Ishikawa (cell line): ENCODE data around the gene DNLZ.

ENCODE experiments used
- CEBPB ChIP-seq: IDR thresholded peaks from 2 replicates; pipeline ENCODE4 v1.6.1; 2012
- CREB1 ChIP-seq: IDR thresholded peaks from 2 replicates; pipeline ENCODE4 v1.6.1; 2012; ENCODE audit warnings: low read depth
- EGR1 ChIP-seq: IDR thresholded peaks from 2 replicates; pipeline ENCODE4 v1.6.1; 2012
- EP300 ChIP-seq: IDR thresholded peaks from 2 replicates; pipeline ENCODE4 v1.6.1; 2012; ENCODE audit warnings: borderline replicate concordance
- FOXM1 ChIP-seq: IDR thresholded peaks from 2 replicates; pipeline ENCODE4 v1.6.1; 2012; ENCODE audit warnings: low read depth, borderline replicate concordance
- MAX ChIP-seq: IDR thresholded peaks from 2 replicates; pipeline ENCODE4 v1.6.1; 2012
- NFIC ChIP-seq: IDR thresholded peaks from 2 replicates; pipeline ENCODE4 v1.6.1; 2012
- RAD21 ChIP-seq: IDR thresholded peaks from 2 replicates; pipeline ENCODE4 v1.6.1; 2012; ENCODE audit warnings: low read depth
- REST ChIP-seq: IDR thresholded peaks from 2 replicates; pipeline ENCODE4 v1.6.1; 2012; ENCODE audit warnings: low read depth, mild to moderate bottlenecking
- TAF1 ChIP-seq: IDR thresholded peaks from 2 replicates; pipeline ENCODE4 v1.6.1; 2012; ENCODE audit warnings: low read depth, mild to moderate bottlenecking
- TCF12 ChIP-seq: IDR thresholded peaks from 2 replicates; pipeline ENCODE4 v1.6.1; 2012; ENCODE audit warnings: low read depth
- TEAD4 ChIP-seq: IDR thresholded peaks from 2 replicates; pipeline ENCODE4 v1.6.1; 2012
- USF1 ChIP-seq: IDR thresholded peaks from 2 replicates; pipeline ENCODE4 v1.6.1; 2012
- YY1 ChIP-seq: IDR thresholded peaks from 2 replicates; pipeline ENCODE4 v1.6.1; 2012; ENCODE audit warnings: low read depth
- ZBTB7A ChIP-seq: IDR thresholded peaks from 2 replicates; pipeline ENCODE4 v1.6.1; 2012; ENCODE audit warnings: low read depth

DNLZ gene

GRCh38 chr9:136386018-136386417 is 22.5 kb upstream of the DNLZ start:
- TF ChIP-seq NFIC (no peak), REST (no peak), TEAD4 (no peak), TAF1 (no peak), YY1 (no peak)

- TF ChIP-seq FOXM1 = no peak
- TF ChIP-seq USF1 = no peak
- no peak for TF ChIP-seq NFIC
- TF ChIP-seq RAD21 = no peak
- no peak for TF ChIP-seq YY1
- TF ChIP-seq CREB1 = no peak
- TF ChIP-seq EP300 = no peak
- TF ChIP-seq ZBTB7A = no peak
- TF ChIP-seq CEBPB = no peak
- no peak for TF ChIP-seq EGR1
- TF ChIP-seq TEAD4 = no peak
- TF ChIP-seq TAF1 = no peak
- TF ChIP-seq REST = no peak
- TF ChIP-seq TCF12 = no peak
- TF ChIP-seq MAX = no peak
These were observed 21.5 kb upstream of the DNLZ start for GRCh38 chr9:136385015-136385414.

- TF ChIP-seq YY1 = no peak
- no peak for TF ChIP-seq TCF12
- TF ChIP-seq REST = no peak
These were observed 19.9 kb upstream of the DNLZ start for GRCh38 chr9:136383436-136383835.

GRCh38 chr9:136381966-136382513 is 18.5 kb upstream of the DNLZ start:
- TF ChIP-seq EGR1 (no peak), TAF1 (no peak), FOXM1 (no peak), NFIC (no peak), YY1 (no peak), USF1 (no peak), TCF12 (no peak), CEBPB (no peak), RAD21 (no peak), MAX (no peak), CREB1 (no peak), EP300 (no peak), REST (no peak), TEAD4 (no peak), ZBTB7A (no peak)
